CD4-positive, alpha-beta T cell treated with Interleukin-4 for 4 hours (primary cell): Measurements from ENCODE around the gene SCARF1.

Experiments used
- DNase-seq: peaks from one replicate; pipeline ENCODE4 v3.0.0-alpha.2; 2020

SCARF1 gene

GRCh38 chr17:1592751-1593629 lies 52.5 kb downstream of the SCARF1 start:
- no peak for DNase-seq

- no peak for DNase-seq
Observed at GRCh38 chr17:1591474-1592090, 54.0 kb downstream of the SCARF1 start.

- DNase-seq, result no peak
Observed at GRCh38 chr17:1590747-1591473, 54.6 kb downstream of the SCARF1 start.

- no peak for DNase-seq
Observed at GRCh38 chr17:1590029-1590746, 55.3 kb downstream of the SCARF1 start.

- no peak for DNase-seq
Observed at GRCh38 chr17:1588821-1589585, 56.5 kb downstream of the SCARF1 start.

- DNase-seq, result no peak
Observed at GRCh38 chr17:1584167-1584566, 61.4 kb downstream of the SCARF1 start.
